ENCODE results near the gene RBM23.

The RBM23 gene

DNA sequence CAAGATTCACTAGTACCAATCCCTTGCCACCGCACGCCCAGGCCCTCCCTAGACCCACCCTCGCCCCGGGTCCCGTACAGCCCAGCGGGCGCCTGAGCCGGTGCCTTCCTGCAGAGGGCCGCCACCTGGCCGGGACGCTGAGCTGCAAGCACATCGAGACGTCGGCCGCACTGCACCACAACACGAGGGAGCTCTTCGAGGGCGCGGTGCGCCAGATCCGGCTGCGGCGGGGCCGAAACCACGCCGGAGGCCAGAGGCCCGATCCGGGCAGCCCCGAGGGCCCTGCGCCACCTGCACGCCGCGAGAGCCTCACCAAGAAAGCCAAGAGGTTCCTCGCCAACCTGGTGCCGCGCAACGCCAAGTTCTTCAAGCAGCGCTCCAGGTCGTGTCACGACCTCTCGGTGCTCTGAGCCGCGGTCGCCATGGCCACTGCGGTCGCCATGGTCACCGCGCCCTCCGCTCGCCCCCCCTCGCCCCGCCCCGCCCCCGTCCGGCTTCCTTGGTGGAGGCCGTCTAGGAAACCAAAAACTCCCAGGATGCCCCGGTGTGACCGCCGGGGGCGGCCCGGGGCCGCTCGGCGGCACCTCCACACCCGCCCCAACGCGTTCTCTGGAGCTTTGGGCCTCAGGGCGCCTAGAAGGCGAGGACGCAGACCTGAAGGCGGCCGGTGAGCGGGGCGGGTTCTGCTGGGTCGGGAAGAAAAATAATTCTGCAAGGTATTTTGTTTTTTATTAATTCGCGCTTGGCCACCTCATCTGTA lies 32.3 kb downstream of the RBM23 start:
- DNase-seq: peak in 32 of 51 donors; percentile 4 to 68 (median 32)

DNA sequence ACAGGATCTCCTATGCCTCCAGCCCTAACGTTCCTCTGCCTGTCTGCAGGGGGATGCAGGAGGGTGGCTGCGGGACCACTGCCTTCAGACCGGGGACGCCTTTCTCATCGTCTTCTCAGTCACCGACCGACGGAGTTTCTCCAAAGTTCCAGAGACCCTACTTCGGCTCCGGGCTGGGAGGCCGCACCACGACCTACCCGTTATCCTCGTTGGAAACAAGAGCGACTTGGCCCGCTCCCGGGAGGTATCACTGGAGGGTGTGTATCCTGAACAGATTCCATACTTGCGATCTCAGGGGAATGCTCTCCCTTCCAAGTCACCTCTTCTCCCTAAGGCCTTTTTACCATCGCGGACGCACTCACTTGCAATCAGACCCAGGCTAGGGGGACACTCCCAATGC lies 33.0 kb downstream of the RBM23 start:
- no peak for DNase-seq

DNA sequence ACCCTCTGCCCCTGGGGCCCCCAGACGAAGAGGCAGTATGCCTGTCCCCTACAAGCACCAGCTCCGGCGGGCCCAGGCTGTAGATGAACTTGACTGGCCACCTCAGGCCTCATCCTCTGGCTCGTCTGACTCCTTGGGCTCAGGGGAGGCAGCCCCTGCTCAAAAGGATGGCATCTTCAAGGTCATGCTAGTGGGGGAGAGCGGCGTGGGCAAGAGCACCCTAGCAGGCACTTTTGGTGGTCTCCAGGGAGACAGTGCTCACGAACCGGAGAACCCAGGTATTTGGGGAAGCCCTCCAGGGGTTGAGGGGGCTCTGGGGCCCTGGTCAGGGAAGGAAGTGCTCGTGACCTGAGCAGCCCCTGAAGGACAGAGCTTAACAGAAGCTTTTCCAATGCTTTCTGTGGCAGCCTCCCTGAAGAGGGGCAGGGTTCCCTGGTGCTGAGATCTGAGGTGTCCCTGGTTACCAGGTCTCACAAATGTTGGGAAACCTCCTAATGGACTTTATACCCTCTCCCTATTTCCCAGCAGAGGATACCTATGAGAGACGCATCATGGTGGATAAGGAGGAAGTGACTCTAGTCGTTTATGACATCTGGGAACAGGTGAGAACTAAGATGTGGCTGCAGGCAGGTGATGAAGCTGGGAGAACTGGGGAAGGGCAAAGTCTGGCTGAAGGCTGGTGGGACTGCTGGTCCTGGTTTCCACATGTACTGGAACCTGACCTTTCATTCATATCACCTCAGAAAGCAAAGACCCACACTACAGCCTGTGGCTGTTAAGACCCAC lies 34.0 kb downstream of the RBM23 start:
- no peak for DNase-seq

DNA sequence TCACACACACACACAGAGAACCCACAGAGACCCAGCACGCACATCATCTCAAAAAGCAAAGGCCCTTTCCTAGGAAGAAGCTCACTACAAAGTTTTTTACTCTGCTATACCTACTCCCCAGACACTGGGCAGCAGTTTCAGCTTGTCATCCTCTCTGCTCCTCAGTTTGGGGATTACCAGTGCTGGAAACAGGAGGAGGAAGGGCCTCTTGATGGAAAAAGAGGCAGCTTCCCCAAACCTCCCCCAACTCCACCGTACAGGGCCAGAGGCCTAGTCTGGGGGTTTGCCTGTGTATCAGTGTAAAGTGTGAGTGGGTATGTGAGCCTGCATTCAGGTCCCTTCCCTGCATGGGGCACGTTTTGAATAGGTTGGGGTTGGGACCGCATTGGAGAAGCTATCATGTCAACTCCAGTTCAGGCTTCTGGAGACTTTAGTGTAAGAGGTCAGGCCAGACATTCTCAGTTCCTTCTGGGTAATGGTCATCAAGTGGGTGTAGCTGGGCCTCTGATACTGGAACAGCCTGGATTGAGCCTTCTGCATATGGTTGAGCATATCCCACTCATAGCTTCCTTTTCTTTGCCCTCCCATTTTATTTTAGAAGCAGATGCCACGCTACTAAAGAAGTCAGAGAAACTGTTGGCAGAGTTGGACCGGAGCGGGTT lies 34.7 kb downstream of the RBM23 start:
- peak in 1 of 51 donors; percentile 27 for DNase-seq

DNA sequence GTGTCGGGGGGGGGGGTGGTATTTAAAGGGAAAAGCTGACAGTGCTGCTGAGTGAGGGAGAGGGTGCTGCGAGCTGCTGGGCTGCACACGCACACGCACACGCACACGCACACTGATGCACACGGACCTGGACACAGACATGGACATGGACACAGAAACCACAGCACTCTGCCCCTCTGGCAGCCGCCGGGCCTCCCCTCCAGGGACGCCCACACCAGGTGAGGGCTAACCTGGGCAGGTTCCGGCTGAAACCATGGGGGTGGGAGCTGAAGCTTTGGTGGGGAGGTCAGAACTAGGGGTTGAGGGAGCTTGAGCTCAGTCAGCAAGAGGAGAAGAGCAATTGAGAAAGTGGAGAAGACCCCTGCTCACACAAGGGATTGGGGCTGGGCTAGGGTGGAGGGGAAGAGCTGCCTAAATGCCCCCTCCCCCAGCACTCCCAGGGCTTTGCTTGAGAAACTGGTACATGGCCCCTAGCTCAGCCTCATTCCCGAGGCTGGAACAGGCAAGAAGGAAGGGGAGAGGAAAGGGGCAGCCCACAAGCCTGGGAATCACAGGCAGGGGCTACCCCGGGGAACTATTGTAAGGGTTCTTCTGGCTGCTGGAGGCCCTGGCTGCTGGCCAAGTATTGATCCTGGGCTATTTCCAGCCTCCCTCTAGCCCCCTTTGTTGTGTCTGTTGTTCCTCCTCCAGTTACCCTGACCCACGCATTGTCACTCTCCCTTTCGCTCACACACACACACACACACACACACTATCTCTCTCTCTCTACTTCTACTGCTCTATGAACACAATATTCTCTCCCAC lies 35.6 kb downstream of the RBM23 start, which contains the start of gene REM2:
TSS of gene REM2 (plus strand) at position 50 of the 804 bp plus-strand sequence. CDS start at position 116, 66 bp downstream.
- DNase-seq: peak in 2 of 51 donors; percentile 27 to 46

DNA sequence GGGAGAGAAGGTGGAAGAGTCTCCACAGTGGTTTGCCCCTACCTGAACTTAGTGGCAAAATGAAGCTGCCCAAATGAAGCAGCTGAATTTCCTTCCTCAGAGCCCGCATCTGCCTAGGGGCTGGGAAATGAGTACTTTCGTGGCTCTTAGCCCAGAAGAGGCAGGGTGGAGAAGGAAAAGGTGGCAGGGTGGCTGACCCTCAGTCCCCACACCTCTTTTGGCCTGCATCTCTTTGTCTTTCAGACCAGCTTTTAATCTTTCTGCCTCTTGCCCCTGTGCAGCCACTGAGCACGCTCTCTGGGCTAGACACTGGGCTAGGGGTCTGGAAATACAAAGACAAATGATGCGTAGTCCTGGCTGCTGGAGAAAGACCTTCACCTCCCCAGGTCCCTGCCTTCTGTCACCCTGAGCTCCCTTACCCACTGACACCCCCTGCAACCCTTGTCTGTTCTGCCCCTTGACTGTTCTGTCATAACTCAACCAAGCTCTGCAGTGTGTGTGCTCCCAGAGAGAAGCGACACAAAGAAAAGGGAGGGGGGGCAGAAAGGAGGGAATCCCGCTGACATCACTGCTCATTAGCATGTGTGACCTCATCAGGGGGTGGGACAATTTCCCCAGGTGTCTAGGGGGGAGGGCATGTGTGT lies 36.3 kb downstream of the RBM23 start:
- DNase-seq: peak in 24 of 51 donors; percentile 5 to 76 (median 33)

DNA sequence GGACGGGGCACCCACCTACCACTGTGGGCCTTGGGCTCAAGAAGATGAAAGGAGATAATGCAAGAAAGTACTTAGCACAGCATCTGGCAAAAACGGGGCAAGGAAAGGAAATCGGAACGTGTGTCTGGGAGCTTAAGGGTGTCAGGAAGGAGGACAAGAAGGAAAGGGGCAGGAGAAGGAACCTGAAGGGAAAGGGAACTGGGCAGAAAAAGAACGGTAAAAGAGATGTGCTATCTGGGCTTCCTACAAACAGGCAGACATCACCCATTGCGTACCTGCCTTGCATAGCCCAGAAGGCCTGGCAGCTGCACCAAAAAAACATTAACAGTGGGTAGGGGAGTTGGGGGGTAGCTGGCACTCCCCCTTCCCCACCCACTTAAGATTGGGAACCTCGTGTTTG lies 36.9 kb downstream of the RBM23 start:
- no peak for DNase-seq

DNA sequence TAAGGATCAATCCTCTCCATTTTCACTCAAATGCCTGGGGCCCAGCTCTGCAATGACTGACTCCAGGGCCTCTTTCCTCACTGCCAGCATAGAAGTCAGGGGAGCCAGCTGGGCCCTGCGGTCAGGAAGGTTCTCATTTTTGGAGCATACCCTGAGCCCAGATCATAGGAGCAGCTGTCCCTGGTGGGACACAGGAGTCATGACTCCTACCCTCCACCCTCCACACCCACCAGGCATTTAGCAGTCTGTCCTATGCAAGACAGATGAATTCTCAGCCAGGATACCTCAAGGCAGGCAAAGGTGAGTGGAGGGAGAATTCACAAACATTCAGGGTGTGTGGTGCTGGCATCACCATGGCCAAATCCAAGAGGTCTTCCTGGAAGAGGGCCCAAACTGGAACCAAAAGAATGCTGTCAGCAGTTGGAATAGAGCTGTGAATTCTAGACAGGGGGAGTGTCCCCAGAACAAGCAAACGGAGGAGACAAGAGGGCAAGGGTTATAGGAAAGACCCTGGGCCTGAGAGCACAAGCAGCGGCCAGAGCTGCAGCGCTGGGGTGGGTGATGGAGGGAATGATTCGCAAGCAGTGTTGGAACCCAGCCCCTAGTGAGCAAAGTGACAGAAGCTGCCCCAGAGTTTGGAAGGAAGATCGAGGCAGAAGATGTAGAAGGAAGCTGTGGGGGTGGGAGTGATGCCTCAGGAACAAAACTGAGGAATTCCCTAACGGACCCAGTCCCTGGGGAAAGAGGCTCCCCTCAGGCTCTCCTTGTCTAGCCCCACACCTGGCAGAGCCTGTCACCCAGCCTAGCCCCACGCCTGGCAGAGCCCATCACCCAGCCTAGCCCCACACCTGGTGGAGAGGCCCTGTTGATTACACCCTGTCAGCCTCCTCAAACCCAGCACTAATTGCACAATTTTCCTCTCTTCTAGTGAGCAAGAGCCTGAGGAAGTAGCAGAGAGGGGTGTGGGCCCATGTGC lies 40.4 kb downstream of the RBM23 start:
- DNase-seq: no peak

DNA sequence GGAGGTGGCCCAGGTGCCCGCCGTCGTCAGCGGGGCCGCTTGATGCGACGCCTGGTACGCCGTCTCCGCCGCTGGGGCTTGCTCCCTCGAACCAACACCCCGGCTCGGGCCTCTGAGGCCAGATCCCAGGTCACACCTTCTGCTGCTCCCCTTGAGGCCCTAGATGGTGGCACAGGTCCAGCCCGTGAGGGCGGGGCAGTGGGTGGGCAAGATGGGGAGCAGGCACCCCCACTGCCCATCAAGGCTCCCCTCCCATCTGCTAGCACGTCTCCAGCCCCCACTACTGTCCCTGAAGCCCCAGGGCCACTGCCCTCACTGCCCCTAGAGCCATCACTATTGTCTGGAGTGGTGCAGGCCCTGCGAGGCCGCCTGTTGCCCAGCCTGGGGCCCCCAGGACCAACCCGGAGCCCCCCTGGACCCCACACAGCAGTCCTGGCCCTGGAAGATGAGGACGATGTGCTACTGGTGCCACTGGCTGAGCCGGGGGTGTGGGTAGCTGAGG lies 41.9 kb downstream of the RBM23 start:
- no peak for DNase-seq

DNA sequence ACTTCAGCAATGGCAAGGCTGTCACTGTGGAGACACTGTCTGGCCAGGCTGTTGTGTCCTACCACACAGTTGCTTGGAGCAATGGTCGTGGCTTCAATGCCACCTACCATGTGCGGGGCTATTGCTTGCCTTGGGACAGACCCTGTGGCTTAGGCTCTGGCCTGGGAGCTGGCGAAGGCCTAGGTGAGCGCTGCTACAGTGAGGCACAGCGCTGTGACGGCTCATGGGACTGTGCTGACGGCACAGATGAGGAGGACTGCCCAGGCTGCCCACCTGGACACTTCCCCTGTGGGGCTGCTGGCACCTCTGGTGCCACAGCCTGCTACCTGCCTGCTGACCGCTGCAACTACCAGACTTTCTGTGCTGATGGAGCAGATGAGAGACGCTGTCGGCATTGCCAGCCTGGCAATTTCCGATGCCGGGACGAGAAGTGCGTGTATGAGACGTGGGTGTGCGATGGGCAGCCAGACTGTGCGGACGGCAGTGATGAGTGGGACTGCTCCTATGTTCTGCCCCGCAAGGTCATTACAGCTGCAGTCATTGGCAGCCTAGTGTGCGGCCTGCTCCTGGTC lies 43.1 kb downstream of the RBM23 start:
- DNase-seq: no peak

DNA sequence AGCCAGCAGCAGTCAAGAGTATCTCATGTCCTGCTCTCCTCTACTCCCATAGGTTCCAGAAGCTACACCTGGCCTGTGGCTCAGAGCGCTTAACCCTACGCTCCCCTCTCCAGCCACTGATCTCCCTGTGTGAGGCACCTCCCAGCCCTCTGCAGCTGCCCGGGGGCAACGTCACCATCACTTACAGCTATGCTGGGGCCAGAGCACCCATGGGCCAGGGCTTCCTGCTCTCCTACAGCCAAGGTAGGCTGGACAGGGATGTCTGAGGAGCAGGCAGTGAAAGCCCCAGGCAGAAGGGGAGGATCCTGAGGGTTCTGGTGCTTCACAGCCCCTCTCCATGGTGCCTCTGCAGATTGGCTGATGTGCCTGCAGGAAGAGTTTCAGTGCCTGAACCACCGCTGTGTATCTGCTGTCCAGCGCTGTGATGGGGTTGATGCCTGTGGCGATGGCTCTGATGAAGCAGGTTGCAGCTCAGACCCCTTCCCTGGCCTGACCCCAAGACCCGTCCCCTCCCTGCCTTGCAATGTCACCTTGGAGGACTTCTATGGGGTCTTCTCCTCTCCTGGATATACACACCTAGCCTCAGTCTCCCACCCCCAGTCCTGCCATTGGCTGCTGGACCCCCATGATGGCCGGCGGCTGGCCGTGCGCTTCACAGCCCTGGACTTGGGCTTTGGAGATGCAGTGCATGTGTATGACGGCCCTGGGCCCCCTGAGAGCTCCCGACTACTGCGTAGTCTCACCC lies 43.8 kb downstream of the RBM23 start:
- no peak for DNase-seq

DNA sequence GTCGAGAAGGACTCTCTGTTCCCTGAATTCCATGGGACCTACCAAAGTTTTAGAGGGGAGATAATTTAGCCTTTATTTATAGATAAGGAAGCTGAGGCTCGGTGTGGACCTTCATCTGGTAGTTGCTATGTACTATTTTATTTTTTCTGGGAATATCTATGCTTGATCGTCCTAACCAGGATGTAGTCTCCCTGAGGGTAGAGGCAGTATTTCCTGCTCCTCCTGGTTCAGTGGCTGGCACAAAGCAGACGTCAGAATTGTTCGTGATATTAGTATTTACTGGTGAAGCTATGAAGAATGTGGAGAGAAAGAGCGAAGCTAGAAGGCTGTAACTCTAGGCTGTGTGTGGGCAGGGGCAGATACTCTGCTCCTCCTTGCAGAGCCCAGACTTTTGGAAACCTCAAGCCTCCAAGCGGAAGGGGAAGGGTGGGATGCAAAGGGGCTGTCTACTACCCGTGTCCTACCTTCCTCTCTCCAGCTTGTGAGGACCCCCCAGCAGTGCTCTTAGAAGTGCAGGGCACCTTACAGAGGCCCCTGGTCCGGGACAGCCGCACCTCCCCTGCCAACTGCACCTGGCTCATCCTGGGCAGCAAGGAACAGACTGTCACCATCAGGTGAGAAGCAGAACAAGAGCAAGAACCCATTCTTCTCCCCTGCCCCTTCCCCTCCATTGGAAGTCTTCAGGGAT lies 46.0 kb downstream of the RBM23 start:
- DNase-seq: no peak

DNA sequence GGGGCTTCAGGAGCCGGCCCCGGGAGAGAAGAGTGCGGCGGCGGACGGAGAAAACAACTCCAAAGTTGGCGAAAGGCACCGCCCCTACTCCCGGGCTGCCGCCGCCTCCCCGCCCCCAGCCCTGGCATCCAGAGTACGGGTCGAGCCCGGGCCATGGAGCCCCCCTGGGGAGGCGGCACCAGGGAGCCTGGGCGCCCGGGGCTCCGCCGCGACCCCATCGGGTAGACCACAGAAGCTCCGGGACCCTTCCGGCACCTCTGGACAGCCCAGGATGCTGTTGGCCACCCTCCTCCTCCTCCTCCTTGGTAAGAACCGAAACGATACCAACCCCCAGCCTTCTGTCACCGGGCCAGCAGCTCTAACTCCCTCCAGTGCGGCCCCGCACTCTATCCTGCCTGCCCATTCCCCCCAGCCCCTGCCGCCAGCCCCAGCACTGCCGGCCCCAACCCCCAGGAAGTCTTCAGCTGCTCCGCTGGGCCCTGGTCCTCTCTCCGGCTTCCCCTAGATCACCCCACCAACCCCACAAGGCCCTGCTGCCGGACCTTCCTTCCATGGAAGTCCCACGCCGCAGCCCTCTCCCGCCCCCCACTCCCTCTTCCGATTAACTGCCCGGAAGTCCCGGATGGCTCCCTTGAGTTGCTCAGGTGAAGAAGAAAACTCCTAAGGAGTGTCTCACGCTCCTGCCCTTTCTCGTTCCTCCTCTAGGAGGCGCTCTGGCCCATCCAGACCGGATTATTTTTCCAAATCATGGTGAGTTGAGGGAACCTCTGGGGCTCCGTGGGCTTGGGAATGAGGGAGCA lies 46.7 kb downstream of the RBM23 start:
- peak in 44 of 51 donors; percentile 23 to 84 (median 58) for DNase-seq

DNA sequence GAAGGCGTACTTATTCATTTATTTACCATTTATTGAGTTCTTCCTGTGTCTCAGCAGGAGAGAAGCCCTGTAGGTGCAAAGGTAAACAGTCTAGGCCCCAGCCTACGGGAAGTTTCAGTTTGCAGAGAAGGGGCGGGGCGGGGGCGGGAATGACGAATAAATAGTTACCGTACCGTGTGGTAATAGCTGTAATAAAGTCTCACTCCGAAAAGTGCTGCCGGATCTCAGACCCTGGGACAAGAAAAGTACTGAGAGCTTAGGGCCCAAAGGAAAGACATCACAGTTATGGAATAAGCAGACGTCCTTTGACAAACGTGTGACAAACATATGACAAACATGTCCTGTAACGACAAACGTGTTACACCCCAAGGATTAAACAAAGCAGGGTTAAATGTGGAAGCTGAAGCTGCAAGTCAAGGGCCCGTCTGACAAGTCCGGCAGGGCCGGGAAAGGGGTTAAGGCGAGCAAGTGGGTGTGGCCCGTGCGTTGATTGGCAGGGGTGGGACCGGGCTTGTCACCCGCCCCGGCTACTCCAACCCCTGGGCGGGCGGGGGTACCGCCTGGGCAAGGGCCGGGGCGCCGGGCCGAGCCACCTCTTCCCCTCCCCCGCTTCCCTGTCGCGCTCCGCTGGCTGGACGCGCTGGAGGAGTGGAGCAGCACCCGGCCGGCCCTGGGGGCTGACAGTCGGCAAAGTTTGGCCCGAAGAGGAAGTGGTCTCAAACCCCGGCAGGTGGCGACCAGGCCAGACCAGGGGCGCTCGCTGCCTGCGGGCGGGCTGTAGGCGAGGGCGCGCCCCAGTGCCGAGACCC lies 47.5 kb downstream of the RBM23 start, which contains the start of gene LRP10:
TSS of gene LRP10 (plus strand) at position 517 of the 809 bp plus-strand sequence. CDS start 564 bp downstream, outside the sequence.
- DNase-seq: peak; percentile 33 to 95 (median 84)

DNA sequence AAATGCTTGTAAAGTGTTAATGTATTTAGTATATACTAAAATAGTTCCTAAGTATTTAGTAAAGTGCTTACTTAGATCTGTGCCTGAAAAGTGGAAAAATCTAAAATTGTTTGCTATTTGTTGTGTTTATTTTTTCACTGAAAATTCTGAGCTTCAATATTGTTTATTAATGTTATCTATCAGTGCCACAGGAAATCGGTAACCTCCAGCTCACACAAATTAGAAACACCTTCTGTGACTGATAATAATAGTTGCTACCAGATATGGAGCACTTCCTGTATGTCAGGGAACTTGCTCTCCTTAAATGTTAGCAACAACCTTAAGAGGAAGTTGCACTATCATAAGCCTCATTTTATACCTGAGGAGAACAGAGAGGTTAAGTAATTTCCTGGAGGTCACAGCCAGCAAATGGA lies 48.1 kb downstream of the RBM23 start:
- DNase-seq: no peak

DNA sequence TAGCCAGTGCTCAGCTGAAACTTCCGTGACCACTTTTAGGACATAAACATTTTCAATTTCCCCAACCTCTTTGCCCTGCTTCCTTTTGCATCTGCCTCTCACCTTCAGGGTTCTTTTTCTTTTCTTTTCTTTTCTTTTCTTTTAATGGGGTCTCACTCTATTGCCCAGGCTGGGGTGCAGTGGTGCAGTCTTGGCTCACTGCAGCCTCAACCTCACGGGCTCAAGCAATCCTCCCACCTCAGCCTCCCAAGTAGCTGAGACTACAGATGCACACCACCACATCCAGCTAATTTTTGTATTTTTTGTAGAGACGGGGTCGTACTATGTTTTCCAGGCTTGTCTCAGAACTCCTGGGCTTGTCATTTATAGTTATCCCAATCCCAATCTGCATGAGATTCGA lies 52.1 kb downstream of the RBM23 start:
- no peak for DNase-seq
